Hematopoietic multipotent progenitor cell treated with erythropoietin and hydrocortisone succinate and interleukin-3 and kit ligand, for 15 days (in vitro differentiated cells): ENCODE measurements around the gene C22orf23.

Experiments used
- DNase-seq: peaks from one replicate; pipeline ENCODE4 v3.0.0-alpha.2; 2015; ENCODE audit warnings: low spot score

Gene C22orf23

GRCh38 chr22:37925330-37925729 lies 28.1 kb downstream of the C22orf23 start:
- no peak for DNase-seq

- DNase-seq: no peak
These were observed 28.9 kb downstream of the C22orf23 start for GRCh38 chr22:37924386-37925065.

- DNase-seq: no peak
These were observed 29.5 kb downstream of the C22orf23 start for GRCh38 chr22:37923927-37924326.

- DNase-seq: no peak
These were observed 31.2 kb downstream of the C22orf23 start for GRCh38 chr22:37922191-37922590.

- no peak for DNase-seq
These were observed 33.3 kb downstream of the C22orf23 start for GRCh38 chr22:37920126-37920525.

GRCh38 chr22:37918580-37919270 lies 34.7 kb downstream of the C22orf23 start:
- DNase-seq: no peak

- no peak for DNase-seq
These were observed 35.4 kb downstream of the C22orf23 start for GRCh38 chr22:37917874-37918548.

- no peak for DNase-seq
These were observed 37.1 kb downstream of the C22orf23 start for GRCh38 chr22:37916311-37916710.

- DNase-seq: no peak
These were observed 40.1 kb downstream of the C22orf23 start for GRCh38 chr22:37913233-37913721.

GRCh38 chr22:37912171-37912570 lies 41.2 kb downstream of the C22orf23 start:
- DNase-seq: no peak

GRCh38 chr22:37911697-37912096 lies 41.7 kb downstream of the C22orf23 start:
- DNase-seq: no peak

- DNase-seq: no peak
These were observed 42.3 kb downstream of the C22orf23 start for GRCh38 chr22:37910890-37911672.

- DNase-seq: no peak
These were observed 43.6 kb downstream of the C22orf23 start for GRCh38 chr22:37909766-37910165.

GRCh38 chr22:37907036-37907954 lies 46.1 kb downstream of the C22orf23 start:
- no peak for DNase-seq

- DNase-seq: no peak
These were observed 46.9 kb downstream of the C22orf23 start for GRCh38 chr22:37906364-37907008.

- peak; percentile 57 for DNase-seq
These were observed 47.7 kb downstream of the C22orf23 start, which contains the start of gene MICALL1 for GRCh38 chr22:37905534-37906363. Gene MICALL1, plus strand, starts transcription at chr22:37906297. Its CDS starts 126 bp downstream, at chr22:37906423.

- DNase-seq: no peak
These were observed 48.5 kb downstream of the C22orf23 start for GRCh38 chr22:37904572-37905533.

GRCh38 chr22:37898441-37899181 lies 54.8 kb downstream of the C22orf23 start:
- no peak for DNase-seq
